HepG2 (cell line): ENCODE measurements around the gene SPAG5. TPM values are rescaled to one million over a fixed set of nuclear protein-coding genes. Genes with fewer than 3 reads are reported as not detected.

ENCODE experiments used
- ATAC-seq: fragments of 200-7000 bp; cut with Tn5 transposase; 3 replicates; pipeline ENCODE4 v1.9.1; 2020; ENCODE audit warnings: mild to moderate bottlenecking, moderate library complexity
- BruUV-seq: library from RNA; stranded (reverse); fragments of 400-500 nt; replicated peaks from 2 replicates; lab custom pipeline; 2021; lab: Mats Ljungman, UMichigan
- CTCF ChIA-PET: fragments of 300-600 bp; formaldehyde crosslinking; extraction: SDS; loops from one replicate; lab custom pipeline; 2021; ENCODE audit warnings: low total read pairs, inconsistent platforms, low intra/inter-chr PET ratio; lab: Yijun Ruan, JAX
- POLR2A ChIA-PET: fragments of 350-600 bp; sonication (Branson Sonifier 250); formaldehyde crosslinking; loops from one replicate; lab custom pipeline; 2020; ENCODE audit warnings: antibody characterized with exemption, inconsistent platforms; lab: Yijun Ruan, JAX
- DNase-seq: peaks from one replicate; pipeline ENCODE4 v3.0.0-alpha.2; 2015; ENCODE audit warnings: low spot score
- FAIRE-seq: peaks from 3 replicates; lab custom pipeline; 2011; peaks lifted over from hg19 to GRCh38; lab: Jason Lieb, UNC
- H2AFZ ChIP-seq: one replicate; pipeline ENCODE4 v1.6.1; 2011; ENCODE audit warnings: low read length, inconsistent platforms
- H3K27ac ChIP-seq: fragments of 300-600 bp; 3 replicates; pipeline ENCODE4 v1.8.0; 2011; ENCODE audit warnings: mixed run types, mild to moderate bottlenecking, mixed read lengths, low read length, inconsistent platforms; ENCODE audit not compliant: insufficient read depth; ENCODE audit errors: extremely low read length
- H3K27me3 ChIP-seq, 2 experiments: fragments of 200-600 bp in 1 of 2; 2 replicates in 1 of 2; 3 replicates in 1 of 2; pipeline versions ENCODE4 v1.6.0 to v1.8.0; 2011; ENCODE audit warnings: low read length in 2 of 2, mild to moderate bottlenecking in 2 of 2, moderate library complexity in 2 of 2, inconsistent platforms in 1 of 2; ENCODE audit not compliant: insufficient read depth in 2 of 2, control insufficient read depth in 1 of 2
- H3K36me3 ChIP-seq, 2 experiments: fragments of 200-600 bp in 1 of 2; replicated peaks in 1 of 2; 2 replicates in 1 of 2; 3 replicates in 1 of 2; pipeline versions ENCODE4 v1.5.1 to v1.8.0; 2011; ENCODE audit warnings: low read length in 2 of 2, inconsistent platforms in 1 of 2; ENCODE audit not compliant: insufficient read depth in 2 of 2, control insufficient read depth in 1 of 2
- H3K4me1 ChIP-seq: 2 replicates; pipeline ENCODE4 v1.5.1; 2012; ENCODE audit warnings: low read length, inconsistent platforms; ENCODE audit not compliant: insufficient read depth
- H3K4me2 ChIP-seq: 2 replicates; pipeline ENCODE4 v1.6.0; 2011; ENCODE audit warnings: low read depth, low read length, inconsistent platforms
- H3K4me3 ChIP-seq, 3 experiments: fragments of 200-600 bp in 1 of 3; sonication (generic), shearing (Covaris generic) in 1 of 3; replicated peaks in 1 of 3; 2 replicates each; pipeline ENCODE4 v1.5.1; 2011 to 2016; ENCODE audit warnings: low read length in 3 of 3, inconsistent platforms in 2 of 3, low read depth in 2 of 3, mild to moderate bottlenecking in 2 of 3, control low read depth in 1 of 3, mixed read lengths in 1 of 3; ENCODE audit not compliant: insufficient read depth in 1 of 3
- H3K79me2 ChIP-seq: one replicate; pipeline ENCODE4 v1.6.1; 2011; ENCODE audit warnings: low read length, inconsistent platforms; ENCODE audit not compliant: insufficient read depth
- H3K9ac ChIP-seq: 2 replicates; pipeline ENCODE4 v1.6.0; 2011; ENCODE audit warnings: mild to moderate bottlenecking, low read depth, low read length, inconsistent platforms; ENCODE audit not compliant: insufficient read depth
- H3K9me3 ChIP-seq: 2 replicates; pipeline ENCODE4 v1.5.1; 2012; ENCODE audit warnings: mild to moderate bottlenecking, low read length
- H4K20me1 ChIP-seq: 2 replicates; pipeline ENCODE4 v1.6.0; 2011; ENCODE audit warnings: inconsistent platforms, mild to moderate bottlenecking, low read length, moderate library complexity; ENCODE audit not compliant: insufficient read depth
- GTF2F1 ChIP-seq: fragments of 150-350 bp; IDR thresholded peaks from 2 replicates; pipeline ENCODE4 v1.6.1; 2014; ENCODE audit warnings: low read length
- IKZF4 ChIP-seq: sonication (generic); formaldehyde crosslinking; IDR thresholded peaks from 2 replicates; pipeline ENCODE4 v1.5.1; 2020; ENCODE audit warnings: borderline replicate concordance, mild to moderate bottlenecking, low read depth, missing genetic modification reagents; ENCODE audit errors: not compliant biosample characterization
- MTF1 ChIP-seq: sonication (generic); formaldehyde crosslinking; IDR thresholded peaks from 2 replicates; pipeline ENCODE4 v1.5.0; 2020; ENCODE audit warnings: missing genetic modification reagents
- MXI1 ChIP-seq: IDR thresholded peaks from 3 replicates; pipeline ENCODE4 v1.6.1; 2012; ENCODE audit warnings: low read depth, low read length, inconsistent platforms, borderline replicate concordance
- NFKB2 ChIP-seq: sonication (generic); formaldehyde crosslinking; IDR thresholded peaks from 2 replicates; pipeline ENCODE4 v1.4.0; 2020; ENCODE audit warnings: missing genetic modification reagents, borderline replicate concordance
- RELA ChIP-seq: sonication (generic); formaldehyde crosslinking; IDR thresholded peaks from 2 replicates; pipeline ENCODE4 v1.4.0; 2020; ENCODE audit warnings: missing genetic modification reagents
- SOX6 ChIP-seq, 2 experiments: fragments of 450-650 bp in 1 of 2; sonication (generic) in 1 of 2; formaldehyde crosslinking in 1 of 2; IDR thresholded peaks; 2 replicates each; pipeline versions ENCODE4 v1.4.0 to v1.6.1; 2017 to 2020; ENCODE audit warnings: antibody characterized with exemption in 1 of 2, mild to moderate bottlenecking in 1 of 2, missing genetic modification reagents in 1 of 2
- ZBTB42 ChIP-seq: sonication (generic); formaldehyde crosslinking; IDR thresholded peaks from 2 replicates; pipeline ENCODE4 v1.5.0; 2020; ENCODE audit warnings: mild to moderate bottlenecking, missing genetic modification reagents
- ZNF24 ChIP-seq: fragments of 450-650 bp; IDR thresholded peaks from 2 replicates; pipeline ENCODE4 v1.6.1; 2017; ENCODE audit warnings: antibody characterized with exemption, mild to moderate bottlenecking
- ZNF501 ChIP-seq: sonication (generic); formaldehyde crosslinking; IDR thresholded peaks from 2 replicates; pipeline ENCODE4 v1.5.1; 2020; ENCODE audit warnings: mild to moderate bottlenecking, moderate library complexity, missing genetic modification reagents
- WGBS: methylation state at CpG from one replicate; pipeline ENCODE4 v1.1.6; 2017; ENCODE audit warnings: low lambda C conversion rate; 5-methylcytosine and 5-hydroxymethylcytosine counted together
- in situ Hi-C: cut with HindIII; loops from 2 replicates; pipeline ENCODE4 v1.10.0; 2017; ENCODE audit warnings: low pct_unique_long_range_greater_than_20kb; ENCODE audit not compliant: extremely low pct_ligation_motif_present
- intact Hi-C: fragments of 100-400 bp; cut with micrococcal nuclease; formaldehyde crosslinking; loops from one replicate; pipeline ENCODE4 v1.10.0; 2022; ENCODE audit not compliant: unreplicated experiment
- polyA plus RNA-seq, 8 experiments: library from polyadenylated mRNA; depleted of rRNA in 3 of 8; stranded (reverse) in 7 of 8; unstranded in 1 of 8; fragments of >200 nt; fragmentation: Illumina TruSeq in 4 of 8; extraction: Trizol in 4 of 8; gene quantifications; 2 replicates each; pipeline versions ENCODE4 v1.2.1 to v1.2.3, GENCODE V29; 2011 to 2016; ENCODE audit warnings: low read depth in 4 of 8, missing spikeins in 1 of 8, mixed read lengths in 1 of 8; ENCODE audit not compliant: insufficient read depth in 1 of 8
- total RNA-seq, 5 experiments: library from RNA; depleted of rRNA; stranded (reverse); fragments of >200 nt; fragmentation: Illumina TruSeq; extraction: Trizol; gene quantifications; 2 replicates each; pipeline ENCODE4 v1.2.3, GENCODE V29; 2016; ENCODE audit warnings: low read depth in 1 of 5
- TF ChIP-seq, protein P1 (sequence below): sonication (generic); formaldehyde crosslinking; IDR thresholded peaks from 2 replicates; pipeline ENCODE4 v1.5.1; 2020; ENCODE audit warnings: mild to moderate bottlenecking, missing genetic modification reagents, borderline replicate concordance
- TF ChIP-seq, protein P2 (sequence below): sonication (generic); formaldehyde crosslinking; IDR thresholded peaks from 2 replicates; pipeline ENCODE4 v1.9.0; 2021; ENCODE audit warnings: missing genetic modification reagents, mild to moderate bottlenecking, borderline replicate concordance
- TF ChIP-seq, protein P3 (sequence below): IDR thresholded peaks from 2 replicates; pipeline ENCODE4 v1.6.1; 2016; ENCODE audit warnings: control low read depth

The SPAG5 gene
- total and polyA plus RNA-seq, 2 of the 13 experiments (the other 11 are each of a cell fraction or from before 2014, with no cell fraction given), result 41.4 to 98.0 TPM

GRCh38 chr17:28624148-28624547 lies 25.3 kb upstream of the SPAG5 start (continued):
- TF ChIP-seq, protein P1, sequence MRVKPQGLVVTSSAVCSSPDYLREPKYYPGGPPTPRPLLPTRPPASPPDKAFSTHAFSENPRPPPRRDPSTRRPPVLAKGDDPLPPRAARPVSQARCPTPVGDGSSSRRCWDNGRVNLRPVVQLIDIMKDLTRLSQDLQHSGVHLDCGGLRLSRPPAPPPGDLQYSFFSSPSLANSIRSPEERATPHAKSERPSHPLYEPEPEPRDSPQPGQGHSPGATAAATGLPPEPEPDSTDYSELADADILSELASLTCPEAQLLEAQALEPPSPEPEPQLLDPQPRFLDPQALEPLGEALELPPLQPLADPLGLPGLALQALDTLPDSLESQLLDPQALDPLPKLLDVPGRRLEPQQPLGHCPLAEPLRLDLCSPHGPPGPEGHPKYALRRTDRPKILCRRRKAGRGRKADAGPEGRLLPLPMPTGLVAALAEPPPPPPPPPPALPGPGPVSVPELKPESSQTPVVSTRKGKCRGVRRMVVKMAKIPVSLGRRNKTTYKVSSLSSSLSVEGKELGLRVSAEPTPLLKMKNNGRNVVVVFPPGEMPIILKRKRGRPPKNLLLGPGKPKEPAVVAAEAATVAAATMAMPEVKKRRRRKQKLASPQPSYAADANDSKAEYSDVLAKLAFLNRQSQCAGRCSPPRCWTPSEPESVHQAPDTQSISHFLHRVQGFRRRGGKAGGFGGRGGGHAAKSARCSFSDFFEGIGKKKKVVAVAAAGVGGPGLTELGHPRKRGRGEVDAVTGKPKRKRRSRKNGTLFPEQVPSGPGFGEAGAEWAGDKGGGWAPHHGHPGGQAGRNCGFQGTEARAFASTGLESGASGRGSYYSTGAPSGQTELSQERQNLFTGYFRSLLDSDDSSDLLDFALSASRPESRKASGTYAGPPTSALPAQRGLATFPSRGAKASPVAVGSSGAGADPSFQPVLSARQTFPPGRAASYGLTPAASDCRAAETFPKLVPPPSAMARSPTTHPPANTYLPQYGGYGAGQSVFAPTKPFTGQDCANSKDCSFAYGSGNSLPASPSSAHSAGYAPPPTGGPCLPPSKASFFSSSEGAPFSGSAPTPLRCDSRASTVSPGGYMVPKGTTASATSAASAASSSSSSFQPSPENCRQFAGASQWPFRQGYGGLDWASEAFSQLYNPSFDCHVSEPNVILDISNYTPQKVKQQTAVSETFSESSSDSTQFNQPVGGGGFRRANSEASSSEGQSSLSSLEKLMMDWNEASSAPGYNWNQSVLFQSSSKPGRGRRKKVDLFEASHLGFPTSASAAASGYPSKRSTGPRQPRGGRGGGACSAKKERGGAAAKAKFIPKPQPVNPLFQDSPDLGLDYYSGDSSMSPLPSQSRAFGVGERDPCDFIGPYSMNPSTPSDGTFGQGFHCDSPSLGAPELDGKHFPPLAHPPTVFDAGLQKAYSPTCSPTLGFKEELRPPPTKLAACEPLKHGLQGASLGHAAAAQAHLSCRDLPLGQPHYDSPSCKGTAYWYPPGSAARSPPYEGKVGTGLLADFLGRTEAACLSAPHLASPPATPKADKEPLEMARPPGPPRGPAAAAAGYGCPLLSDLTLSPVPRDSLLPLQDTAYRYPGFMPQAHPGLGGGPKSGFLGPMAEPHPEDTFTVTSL (CRISPR knock-in tag), result no peak
- TF ChIP-seq SOX6 (IDR thresholded peaks at IDR 0.05), result no peak
- TF ChIP-seq SOX6 (CRISPR knock-in tag; IDR thresholded peaks at IDR 0.05), result no peak
- TF ChIP-seq IKZF4, result no peak
- no peak for TF ChIP-seq ZNF24
- no peak for TF ChIP-seq MXI1

GRCh38 chr17:28623696-28624095 lies 24.9 kb upstream of the SPAG5 start:
- H3K27ac ChIP-seq, result no peak overlapping the region
- 98% methylated on average over 4 of the region's 4 CpGs for WGBS
- TF ChIP-seq, protein P2, sequence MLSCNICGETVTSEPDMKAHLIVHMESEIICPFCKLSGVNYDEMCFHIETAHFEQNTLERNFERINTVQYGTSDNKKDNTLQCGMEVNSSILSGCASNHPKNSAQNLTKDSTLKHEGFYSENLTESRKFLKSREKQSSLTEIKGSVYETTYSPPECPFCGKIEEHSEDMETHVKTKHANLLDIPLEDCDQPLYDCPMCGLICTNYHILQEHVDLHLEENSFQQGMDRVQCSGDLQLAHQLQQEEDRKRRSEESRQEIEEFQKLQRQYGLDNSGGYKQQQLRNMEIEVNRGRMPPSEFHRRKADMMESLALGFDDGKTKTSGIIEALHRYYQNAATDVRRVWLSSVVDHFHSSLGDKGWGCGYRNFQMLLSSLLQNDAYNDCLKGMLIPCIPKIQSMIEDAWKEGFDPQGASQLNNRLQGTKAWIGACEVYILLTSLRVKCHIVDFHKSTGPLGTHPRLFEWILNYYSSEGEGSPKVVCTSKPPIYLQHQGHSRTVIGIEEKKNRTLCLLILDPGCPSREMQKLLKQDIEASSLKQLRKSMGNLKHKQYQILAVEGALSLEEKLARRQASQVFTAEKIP (CRISPR knock-in tag), result no peak
- TF ChIP-seq ZBTB42 (no peak), GTF2F1 (no peak), ZNF501 (CRISPR knock-in tag) (no peak), RELA (CRISPR knock-in tag) (no peak), NFKB2 (CRISPR knock-in tag) (no peak), MTF1 (CRISPR knock-in tag) (no peak)
- TF ChIP-seq, protein P3, sequence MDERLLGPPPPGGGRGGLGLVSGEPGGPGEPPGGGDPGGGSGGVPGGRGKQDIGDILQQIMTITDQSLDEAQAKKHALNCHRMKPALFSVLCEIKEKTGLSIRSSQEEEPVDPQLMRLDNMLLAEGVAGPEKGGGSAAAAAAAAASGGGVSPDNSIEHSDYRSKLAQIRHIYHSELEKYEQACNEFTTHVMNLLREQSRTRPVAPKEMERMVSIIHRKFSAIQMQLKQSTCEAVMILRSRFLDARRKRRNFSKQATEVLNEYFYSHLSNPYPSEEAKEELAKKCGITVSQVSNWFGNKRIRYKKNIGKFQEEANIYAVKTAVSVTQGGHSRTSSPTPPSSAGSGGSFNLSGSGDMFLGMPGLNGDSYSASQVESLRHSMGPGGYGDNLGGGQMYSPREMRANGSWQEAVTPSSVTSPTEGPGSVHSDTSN (CRISPR knock-in tag), result no peak

More at GRCh38 chr17:28623696-28624095, 24.9 kb upstream of the SPAG5 start:
- FAIRE-seq, result no peak
- Histone ChIP-seq H2AFZ (no peak overlapping the region), H3K4me2 (no peak overlapping the region), H3K79me2 (no peaks in the 10 kb centered on the region), H3K36me3 (peaks cover 30 to 70% of the 10 kb centered on the region in 2 experiments), H3K9ac (no peak overlapping the region), H3K27me3 (no peaks in the 10 kb centered on the region), H3K9me3 (no peaks in the 10 kb centered on the region), H3K4me1 (peaks cover 5% of the 10 kb centered on the region; the same call in 1 of the 2 replicates), H3K4me3 (no peak overlapping the region), H4K20me1 (no peaks in the 10 kb centered on the region)
- ChIA-PET POLR2A (no interaction called here), CTCF (no interaction called here)
- in situ Hi-C loops, result loop anchor here (5.0 kb wide), 1 partner anchor 51 kb away; the partner anchor contains the start of gene PIGS
- intact Hi-C loops, result loop anchor here (1.0 kb wide), 1 partner anchor 21 kb away; no protein-coding TSS in a partner anchor
- no peak for DNase-seq
- no TSS peak for BruUV-seq
- no peak for ATAC-seq
